ENCODE results near the gene STPG2.

Gene STPG2

GRCh38 chr4:97998203-97998602, 145.1 kb downstream of the STPG2 start:
- no peaks in the 10 kb centered on the region for H3K27me3 ChIP-seq (ENCODE audit: low read depth, low read length)
- H3K9me3 ChIP-seq (ENCODE audit: control insufficient read depth in 1 of 2, low read length in 2 of 2): peaks cover 0 to 2% of the 10 kb centered on the region in 2 donors
- no peak overlapping the region for H3K27ac ChIP-seq (ENCODE audit: low read length)
- H3K4me1 ChIP-seq (ENCODE audit: control insufficient read depth in 1 of 2, insufficient read depth in 2 of 2, low read length in 2 of 2): no peaks in the 10 kb centered on the region
- no peaks in the 10 kb centered on the region for H3K36me3 ChIP-seq (ENCODE audit: control insufficient read depth in 1 of 2, insufficient read depth in 2 of 2, low read length in 2 of 2)
- no peak overlapping the region for H3K4me3 ChIP-seq (ENCODE audit: low read depth in 1 of 2, low read length in 2 of 2)

- Histone ChIP-seq H3K27me3 (ENCODE audit: low read depth, low read length) (no peaks in the 10 kb centered on the region), H3K9me3 (ENCODE audit: control insufficient read depth in 1 of 2, low read length in 2 of 2) (peaks cover 0 to 13% of the 10 kb centered on the region in 2 donors), H3K27ac (ENCODE audit: low read length) (no peak overlapping the region), H3K4me1 (ENCODE audit: control insufficient read depth in 1 of 2, insufficient read depth in 2 of 2, low read length in 2 of 2) (no peaks in the 10 kb centered on the region), H3K4me3 (ENCODE audit: low read depth in 1 of 2, low read length in 2 of 2) (no peak overlapping the region), H3K36me3 (ENCODE audit: control insufficient read depth in 1 of 2, insufficient read depth in 2 of 2, low read length in 2 of 2) (no peaks in the 10 kb centered on the region)
Observed at GRCh38 chr4:97994765-97995465, 148.4 kb downstream of the STPG2 start.

GRCh38 chr4:97990409-97990808, 152.9 kb downstream of the STPG2 start:
- H3K4me3 ChIP-seq (ENCODE audit: low read depth in 1 of 2, low read length in 2 of 2): no peak overlapping the region
- no peaks in the 10 kb centered on the region for H3K4me1 ChIP-seq (ENCODE audit: control insufficient read depth in 1 of 2, insufficient read depth in 2 of 2, low read length in 2 of 2)
- peaks cover 0 to 13% of the 10 kb centered on the region in 2 donors for H3K9me3 ChIP-seq (ENCODE audit: control insufficient read depth in 1 of 2, low read length in 2 of 2)
- H3K36me3 ChIP-seq (ENCODE audit: control insufficient read depth in 1 of 2, insufficient read depth in 2 of 2, low read length in 2 of 2): no peaks in the 10 kb centered on the region
- H3K27ac ChIP-seq (ENCODE audit: low read length): no peak overlapping the region
- no peaks in the 10 kb centered on the region for H3K27me3 ChIP-seq (ENCODE audit: low read depth, low read length)

- H3K4me1 ChIP-seq (ENCODE audit: control insufficient read depth in 1 of 2, insufficient read depth in 2 of 2, low read length in 2 of 2): no peaks in the 10 kb centered on the region
- H3K27ac ChIP-seq (ENCODE audit: low read length): no peak overlapping the region
- H3K27me3 ChIP-seq (ENCODE audit: low read depth, low read length): no peaks in the 10 kb centered on the region
- peaks cover 0 to 4% of the 10 kb centered on the region in 2 donors for H3K9me3 ChIP-seq (ENCODE audit: control insufficient read depth in 1 of 2, low read length in 2 of 2)
- H3K4me3 ChIP-seq (ENCODE audit: low read depth in 1 of 2, low read length in 2 of 2): no peak overlapping the region
- H3K36me3 ChIP-seq (ENCODE audit: control insufficient read depth in 1 of 2, insufficient read depth in 2 of 2, low read length in 2 of 2): no peaks in the 10 kb centered on the region
Observed at GRCh38 chr4:97987019-97987648, 156.1 kb downstream of the STPG2 start.

GRCh38 chr4:97984545-97985131, 158.6 kb downstream of the STPG2 start:
- Histone ChIP-seq H3K4me3 (ENCODE audit: low read depth in 1 of 2, low read length in 2 of 2) (no peak overlapping the region), H3K27ac (ENCODE audit: low read length) (no peak overlapping the region), H3K27me3 (ENCODE audit: low read depth, low read length) (no peaks in the 10 kb centered on the region), H3K36me3 (ENCODE audit: control insufficient read depth in 1 of 2, insufficient read depth in 2 of 2, low read length in 2 of 2) (no peaks in the 10 kb centered on the region), H3K4me1 (ENCODE audit: control insufficient read depth in 1 of 2, insufficient read depth in 2 of 2, low read length in 2 of 2) (no peaks in the 10 kb centered on the region), H3K9me3 (ENCODE audit: control insufficient read depth in 1 of 2, low read length in 2 of 2) (no peaks in the 10 kb centered on the region)

- peaks cover 0 to 3% of the 10 kb centered on the region in 2 donors for H3K9me3 ChIP-seq (ENCODE audit: control insufficient read depth in 1 of 2, low read length in 2 of 2)
- peaks cover 0 to 6% of the 10 kb centered on the region in 2 donors for H3K4me1 ChIP-seq (ENCODE audit: control insufficient read depth in 1 of 2, insufficient read depth in 2 of 2, low read length in 2 of 2)
- H3K36me3 ChIP-seq (ENCODE audit: control insufficient read depth in 1 of 2, insufficient read depth in 2 of 2, low read length in 2 of 2): no peaks in the 10 kb centered on the region
- no peaks in the 10 kb centered on the region for H3K27me3 ChIP-seq (ENCODE audit: low read depth, low read length)
- no peak overlapping the region for H3K4me3 ChIP-seq (ENCODE audit: low read depth in 1 of 2, low read length in 2 of 2)
- no peak overlapping the region for H3K27ac ChIP-seq (ENCODE audit: low read length)
Observed at GRCh38 chr4:97978791-97979488, 164.3 kb downstream of the STPG2 start.

GRCh38 chr4:97953171-97953941, 189.9 kb downstream of the STPG2 start:
- Histone ChIP-seq H3K27ac (ENCODE audit: low read length) (no peak overlapping the region), H3K4me3 (ENCODE audit: low read depth in 1 of 2, low read length in 2 of 2) (no peak overlapping the region), H3K27me3 (ENCODE audit: low read depth, low read length) (no peaks in the 10 kb centered on the region), H3K36me3 (ENCODE audit: control insufficient read depth in 1 of 2, insufficient read depth in 2 of 2, low read length in 2 of 2) (no peaks in the 10 kb centered on the region), H3K9me3 (ENCODE audit: control insufficient read depth in 1 of 2, low read length in 2 of 2) (no peaks in the 10 kb centered on the region), H3K4me1 (ENCODE audit: control insufficient read depth in 1 of 2, insufficient read depth in 2 of 2, low read length in 2 of 2) (no peaks in the 10 kb centered on the region)

- H3K9me3 ChIP-seq (ENCODE audit: control insufficient read depth in 1 of 2, low read length in 2 of 2): no peaks in the 10 kb centered on the region
- no peaks in the 10 kb centered on the region for H3K27me3 ChIP-seq (ENCODE audit: low read depth, low read length)
- H3K36me3 ChIP-seq (ENCODE audit: control insufficient read depth in 1 of 2, insufficient read depth in 2 of 2, low read length in 2 of 2): no peaks in the 10 kb centered on the region
- H3K27ac ChIP-seq (ENCODE audit: low read length): no peak overlapping the region
- no peaks in the 10 kb centered on the region for H3K4me1 ChIP-seq (ENCODE audit: control insufficient read depth in 1 of 2, insufficient read depth in 2 of 2, low read length in 2 of 2)
- no peak overlapping the region for H3K4me3 ChIP-seq (ENCODE audit: low read depth in 1 of 2, low read length in 2 of 2)
Observed at GRCh38 chr4:97952763-97953162, 190.5 kb downstream of the STPG2 start.

- H3K27me3 ChIP-seq (ENCODE audit: low read depth, low read length): no peaks in the 10 kb centered on the region
- H3K4me1 ChIP-seq (ENCODE audit: control insufficient read depth in 1 of 2, insufficient read depth in 2 of 2, low read length in 2 of 2): no peaks in the 10 kb centered on the region
- no peak overlapping the region for H3K4me3 ChIP-seq (ENCODE audit: low read depth in 1 of 2, low read length in 2 of 2)
- H3K27ac ChIP-seq (ENCODE audit: low read length): no peak overlapping the region
- H3K9me3 ChIP-seq (ENCODE audit: control insufficient read depth in 1 of 2, low read length in 2 of 2): no peaks in the 10 kb centered on the region
- H3K36me3 ChIP-seq (ENCODE audit: control insufficient read depth in 1 of 2, insufficient read depth in 2 of 2, low read length in 2 of 2): no peaks in the 10 kb centered on the region
Observed at GRCh38 chr4:97950836-97951235, 192.4 kb downstream of the STPG2 start.

- peaks cover 0 to 24% of the 10 kb centered on the region in 2 donors for H3K9me3 ChIP-seq (ENCODE audit: control insufficient read depth in 1 of 2, low read length in 2 of 2)
- H3K4me3 ChIP-seq (ENCODE audit: low read depth in 1 of 2, low read length in 2 of 2): no peak overlapping the region
- H3K27ac ChIP-seq (ENCODE audit: low read length): no peak overlapping the region
- H3K36me3 ChIP-seq (ENCODE audit: control insufficient read depth in 1 of 2, insufficient read depth in 2 of 2, low read length in 2 of 2): no peaks in the 10 kb centered on the region
- H3K4me1 ChIP-seq (ENCODE audit: control insufficient read depth in 1 of 2, insufficient read depth in 2 of 2, low read length in 2 of 2): no peaks in the 10 kb centered on the region
- no peaks in the 10 kb centered on the region for H3K27me3 ChIP-seq (ENCODE audit: low read depth, low read length)
Observed at GRCh38 chr4:97942951-97943350, 200.3 kb downstream of the STPG2 start.

- Histone ChIP-seq H3K4me3 (ENCODE audit: low read depth in 1 of 2, low read length in 2 of 2) (no peak overlapping the region), H3K4me1 (ENCODE audit: control insufficient read depth in 1 of 2, insufficient read depth in 2 of 2, low read length in 2 of 2) (no peaks in the 10 kb centered on the region), H3K27ac (ENCODE audit: low read length) (no peak overlapping the region), H3K9me3 (ENCODE audit: control insufficient read depth in 1 of 2, low read length in 2 of 2) (peaks cover 0 to 32% of the 10 kb centered on the region in 2 donors), H3K27me3 (ENCODE audit: low read depth, low read length) (no peaks in the 10 kb centered on the region), H3K36me3 (ENCODE audit: control insufficient read depth in 1 of 2, insufficient read depth in 2 of 2, low read length in 2 of 2) (no peaks in the 10 kb centered on the region)
Observed at GRCh38 chr4:97942137-97942536, 201.1 kb downstream of the STPG2 start.
